Testis (tissue), 5 donors: ENCODE data around the gene BTBD6. TPM values are rescaled to one million over a fixed set of nuclear protein-coding genes. Genes with fewer than 3 reads are reported as not detected.

Experiments used
- DNase-seq: peaks from one replicate; pipeline ENCODE4 v3.0.0-alpha.2; 2019
- H3K27ac ChIP-seq, 2 donors: fragments of 200-600 bp; sonication (generic); one replicate each; pipeline ENCODE4 v1.5.1; 2019
- H3K27me3 ChIP-seq: fragments of 200-600 bp; sonication (generic); one replicate; pipeline ENCODE4 v1.5.1; 2019
- H3K36me3 ChIP-seq: fragments of 200-600 bp; sonication (generic); one replicate; pipeline ENCODE4 v1.5.1; 2017; ENCODE audit warnings: low read depth; ENCODE audit errors: missing control alignments
- H3K4me1 ChIP-seq: fragments of 200-600 bp; sonication (generic); one replicate; pipeline ENCODE4 v1.5.1; 2019
- H3K4me3 ChIP-seq, 2 donors: fragments of 200-600 bp; sonication (generic); one replicate each; pipeline ENCODE4 v1.5.1; 2017 to 2019
- H3K9me3 ChIP-seq: fragments of 200-600 bp; sonication (generic); one replicate; pipeline ENCODE4 v1.5.1; 2017
- CTCF ChIP-seq, 3 experiments: fragments of 450-650 bp in 2 of 3; fragments of 200-600 bp in 1 of 3; sonication (generic) in 1 of 3; IDR thresholded peaks; one replicate each; pipeline ENCODE4 v1.5.1; 2016 to 2019; ENCODE audit warnings: antibody characterized with exemption in 3 of 3, mild to moderate bottlenecking in 2 of 3, moderate library complexity in 1 of 3
- POLR2A ChIP-seq: fragments of 450-650 bp; IDR thresholded peaks from one replicate; pipeline ENCODE4 v1.6.1; 2017; ENCODE audit warnings: antibody characterized with exemption, mild to moderate bottlenecking, moderate library complexity
- WGBS, 2 donors: methylation state at CpG; one replicate each; pipeline ENCODE4 v1.1.5; 2018; 5-methylcytosine and 5-hydroxymethylcytosine counted together
- intact Hi-C: fragments of 100-400 bp; cut with DNase I; formaldehyde crosslinking; loops from one replicate; pipeline ENCODE4 v1.15.1; 2023; ENCODE audit warnings: low total_unique reads
- long read RNA-seq, 2 donors: transcript quantifications; one replicate each; lab custom pipeline, GENCODE V29; 2026
- polyA plus RNA-seq: library from polyadenylated mRNA; stranded (reverse); fragments of 350-450 nt; fragmentation: Illumina TruSeq; extraction: RNeasy Lipid Tissue Mini Kit (QIAGEN cat#74804); gene quantifications from one replicate; pipeline ENCODE4 v1.2.3, GENCODE V29; 2014; ENCODE audit warnings: low read depth, low replicate concordance; ENCODE audit not compliant: insufficient read depth
- total RNA-seq, 2 donors: library from RNA; depleted of rRNA; stranded (reverse); fragments of >200 nt; gene quantifications; one replicate each; pipeline ENCODE4 v1.2.3, GENCODE V29; 2016

BTBD6 gene
- 10 to 100 TPM; 84.1 to 97.6 TPM for total RNA-seq
- 120 TPM for polyA plus RNA-seq
- long read RNA-seq, donor 1, transcript BTBD6-206 (5 exons, 1,335 nt) = minor isoform, 6 of 28 reads
- long read RNA-seq, donor 1, transcript BTBD6-203 (4 exons, 2,176 nt) = major isoform, 17 of 28 reads
- long read RNA-seq, donor 1, partial matches to known transcripts = 0 of 28 reads
- long read RNA-seq, donor 1, other reads (novel, unspliced or antisense) = 0 of 28 reads
- long read RNA-seq, donor 2, transcript BTBD6-203 (4 exons, 2,176 nt) = major isoform, 12 of 20 reads
- long read RNA-seq, donor 2, partial matches to known transcripts = 0 of 20 reads
- long read RNA-seq, donor 2, other reads (novel, unspliced or antisense) = 0 of 20 reads

GRCh38 chr14:105248368-105249181 lies at the start of gene BTBD6:
BTBD6 (plus strand) TSS chr14:105248533; CDS start chr14:105248712, 179 bp downstream.
- Histone ChIP-seq H3K4me3 (peak within 1 kb of the TSS; percentile 59 to 65), H3K27ac (peak within 1 kb of the TSS; percentile 65 to 93), H3K9me3 (no peaks in the 10 kb centered on the region), H3K36me3 (no peaks in the 10 kb centered on the region), H3K27me3 (no peaks in the 10 kb centered on the region), H3K4me1 (peaks cover 6% of the 10 kb centered on the region)
- intact Hi-C loops = no loop called here
- 0% methylated on average over 36 of the region's 130 CpGs; no CpG with 5 or more reads in 1 of the 2 donors for WGBS, 2 donors
- peak; percentile 92 for DNase-seq
- no peak for TF ChIP-seq POLR2A
- peak in 1 of 3 experiments; percentile 5 for TF ChIP-seq CTCF (IDR thresholded peaks at IDR 0.05)

DNA sequence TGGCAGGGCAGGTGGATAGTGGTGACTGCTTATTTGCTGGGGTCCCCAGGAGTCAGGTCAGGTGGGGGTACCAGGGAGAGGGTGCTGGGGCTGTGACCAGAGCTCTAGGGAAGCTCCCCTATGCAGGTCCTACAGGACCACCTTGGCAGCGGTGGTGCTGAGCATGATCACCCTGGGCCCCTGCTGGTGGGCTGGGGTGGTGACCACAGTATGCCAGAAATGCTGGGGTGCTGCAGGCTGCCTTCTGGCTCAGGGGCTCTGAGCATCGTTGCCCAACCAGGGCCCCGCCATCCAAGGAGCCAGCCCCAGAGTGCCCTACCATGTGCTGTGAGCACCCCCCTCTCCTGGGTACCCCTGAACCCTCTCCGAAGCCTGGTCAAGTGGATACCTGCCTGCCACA lies 49.7 kb upstream of the BTBD6 start:
- Histone ChIP-seq H3K27me3 (no peaks in the 10 kb centered on the region), H3K36me3 (no peaks in the 10 kb centered on the region), H3K4me3 (no peak overlapping the region), H3K4me1 (peaks cover 24% of the 10 kb centered on the region), H3K27ac (no peak overlapping the region), H3K9me3 (no peaks in the 10 kb centered on the region)
- WGBS, 2 donors = 91 to 100% methylated on average over 3 of the region's 4 CpGs
- intact Hi-C loops = no loop called here
- TF ChIP-seq CTCF (IDR thresholded peaks at IDR 0.05) (no peak), POLR2A (no peak)
- no peak for DNase-seq

DNA sequence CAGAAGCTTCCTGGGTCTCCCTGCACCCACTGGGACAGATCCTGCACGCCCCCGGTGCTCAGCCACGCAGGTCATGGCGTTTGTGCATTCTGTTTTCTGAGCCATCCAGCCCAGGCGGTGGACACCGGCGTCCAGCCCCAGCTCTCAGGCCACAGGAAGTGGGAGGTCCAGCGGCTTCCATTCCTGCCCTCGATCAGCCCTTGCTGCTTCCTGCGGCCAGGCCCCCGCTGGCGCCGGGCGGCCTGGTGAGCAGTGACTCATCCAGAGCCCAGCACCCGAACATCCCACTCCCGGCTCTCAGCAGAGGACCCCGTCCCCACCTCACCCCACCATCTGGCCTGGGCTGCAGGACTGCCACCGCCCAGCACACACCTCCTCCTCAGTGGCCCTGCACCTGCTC lies 49.2 kb upstream of the BTBD6 start:
- intact Hi-C loops = no loop called here
- WGBS, 2 donors = 52 to 74% methylated on average over 7 to 18 of the region's 18 CpGs

DNA sequence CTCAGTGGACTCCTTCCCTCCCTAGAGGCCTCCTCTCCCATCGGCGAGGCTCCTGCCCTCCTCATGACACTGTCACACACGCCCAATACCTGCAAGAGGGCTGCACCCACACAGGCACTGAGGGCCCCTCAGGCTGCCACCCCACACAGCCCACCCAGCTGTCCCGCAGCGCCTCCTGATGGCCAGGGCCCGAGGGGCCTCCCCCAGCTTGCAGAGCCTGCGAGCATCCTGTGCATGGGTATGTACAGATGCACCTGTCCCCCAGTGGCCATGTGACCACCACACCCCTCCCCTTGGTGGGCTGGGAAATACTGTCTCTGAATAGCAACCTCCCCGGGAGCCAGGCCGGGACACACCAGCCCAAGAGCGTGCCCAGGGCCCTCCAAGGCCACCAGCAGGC lies 48.3 kb upstream of the BTBD6 start:
- Histone ChIP-seq H3K27me3 (no peaks in the 10 kb centered on the region), H3K9me3 (no peaks in the 10 kb centered on the region), H3K27ac (no peak overlapping the region), H3K4me3 (no peak overlapping the region), H3K4me1 (peaks cover 24% of the 10 kb centered on the region), H3K36me3 (no peaks in the 10 kb centered on the region)
- intact Hi-C loops = loop anchor here (5.0 to 10.0 kb wide), 3 partner anchors 85 to 327 kb away; partner anchors contain the start of gene TMEM121
- WGBS, 2 donors = 74 to 89% methylated on average over 7 to 10 of the region's 10 CpGs
- DNase-seq = no peak
- TF ChIP-seq CTCF (IDR thresholded peaks at IDR 0.05) (no peak), POLR2A (no peak)

More for the DNA sequence above, 49.2 kb upstream of the BTBD6 start:
- Histone ChIP-seq H3K27me3 (no peaks in the 10 kb centered on the region), H3K4me1 (peaks cover 24% of the 10 kb centered on the region), H3K27ac (no peak overlapping the region), H3K9me3 (no peaks in the 10 kb centered on the region), H3K4me3 (no peak overlapping the region), H3K36me3 (no peaks in the 10 kb centered on the region)
- no peak for TF ChIP-seq CTCF (IDR thresholded peaks at IDR 0.05)
- TF ChIP-seq POLR2A = no peak
- DNase-seq = no peak
